Ishikawa (cell line): Measurements from ENCODE around the gene PSORS1C1.

Source experiments
- MAX ChIP-seq: IDR thresholded peaks from 2 replicates; pipeline ENCODE4 v1.6.1; 2012
- REST ChIP-seq: IDR thresholded peaks from 2 replicates; pipeline ENCODE4 v1.6.1; 2012; ENCODE audit warnings: low read depth, mild to moderate bottlenecking
- USF1 ChIP-seq: IDR thresholded peaks from 2 replicates; pipeline ENCODE4 v1.6.1; 2012

DNA sequence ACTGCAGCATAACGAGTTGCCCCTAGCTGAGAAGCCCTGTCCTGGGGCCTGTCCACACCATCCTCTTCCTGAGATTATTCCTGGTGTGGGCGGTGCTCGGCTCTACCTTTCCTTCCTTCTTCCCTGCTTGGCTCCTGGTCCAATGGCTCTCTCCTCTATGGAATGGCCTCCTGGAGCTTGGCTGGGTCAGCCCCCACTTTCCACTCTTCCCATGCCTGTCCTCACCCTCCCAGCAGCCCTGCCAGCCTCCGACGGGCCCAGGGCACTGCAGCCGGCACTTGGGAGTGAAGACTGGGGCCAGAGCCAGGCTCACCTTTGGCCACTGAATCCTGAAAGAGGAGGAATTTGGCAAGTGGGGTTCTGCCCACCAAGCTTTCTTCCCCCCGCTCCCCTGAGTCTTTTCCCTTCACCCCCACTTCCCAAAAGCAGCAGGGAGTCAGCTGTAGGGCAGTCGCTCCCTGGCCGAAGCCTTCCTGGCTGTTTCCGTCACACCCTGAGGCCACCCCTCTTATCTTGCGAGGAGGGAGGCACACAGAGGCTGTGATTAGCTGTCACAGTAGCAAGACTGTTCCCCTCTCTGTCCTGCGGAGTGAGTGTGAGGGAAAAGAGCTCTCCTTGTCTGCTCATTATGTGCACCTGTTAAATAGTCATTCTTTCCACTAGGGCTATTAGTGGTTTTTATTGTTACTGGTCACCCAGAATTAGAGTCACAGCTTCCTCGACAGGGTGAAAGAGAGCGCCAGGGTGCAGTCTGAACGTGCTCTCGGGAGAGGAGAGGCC lies 12.0 kb downstream of the PSORS1C1 start:
- TF ChIP-seq REST (no peak), MAX (no peak), USF1 (no peak)
